Natural killer cell treated with Interleukin-12 subunit alpha and Interleukin-12 subunit beta and Interleukin-15 and Interleukin-18, amount 100 ng/mL, for 72 hours (primary cell): ENCODE results near the gene NR6A1. TPM values are rescaled to one million over a fixed set of nuclear protein-coding genes. Genes with fewer than 3 reads are reported as not detected.
"Not testable (repeated sequence)": the region's sequence is repeated elsewhere in the genome, so short reads cannot be mapped to it uniquely, and the experiment has no call there.

Experiments used
- ATAC-seq, 2 donors: fragments of 150-1000 bp; cut with Tn5 transposase in 1 of 2; sonication (Bioruptor Pico), chemical (Tn5 transposase) in 1 of 2; 2 replicates each; pipeline ENCODE4 v1.10.0; 2021
- DNase-seq: peaks from one replicate; pipeline ENCODE4 v3.0.0; 2022; ENCODE audit warnings: low spot score
- H3K27ac Mint-ChIP-seq, 2 donors: 1 replicate in 1 of 2; 2 replicates in 1 of 2; pipeline ENCODE4 v1.8.0; 2022; ENCODE audit warnings: mixed read lengths in 2 of 2, mild to moderate bottlenecking in 1 of 2, moderate library complexity in 1 of 2
- H3K27me3 Mint-ChIP-seq, 2 donors: 1 replicate in 1 of 2; 2 replicates in 1 of 2; pipeline ENCODE4 v1.8.0; 2022; ENCODE audit warnings: mixed read lengths in 2 of 2
- H3K36me3 Mint-ChIP-seq: one replicate; pipeline ENCODE4 v1.8.0; 2022; ENCODE audit warnings: mixed read lengths
- H3K4me1 Mint-ChIP-seq, 2 donors: 1 replicate in 1 of 2; 2 replicates in 1 of 2; pipeline ENCODE4 v1.8.0; 2022; ENCODE audit warnings: low read depth in 2 of 2, mixed read lengths in 2 of 2, mild to moderate bottlenecking in 1 of 2
- H3K4me3 Mint-ChIP-seq: one replicate; pipeline ENCODE4 v1.8.0; 2022; ENCODE audit warnings: mixed read lengths
- H3K9me3 Mint-ChIP-seq: 2 replicates; pipeline ENCODE4 v1.8.0; 2022; ENCODE audit warnings: mixed read lengths
- total RNA-seq, 2 donors: library from RNA; stranded (reverse); gene quantifications; one replicate each; pipeline ENCODE4 v1.2.3, GENCODE V29; 2022

Gene NR6A1
- total RNA-seq, 2 donors from 2014 or later = 2.0 to 3.8 TPM

DNA sequence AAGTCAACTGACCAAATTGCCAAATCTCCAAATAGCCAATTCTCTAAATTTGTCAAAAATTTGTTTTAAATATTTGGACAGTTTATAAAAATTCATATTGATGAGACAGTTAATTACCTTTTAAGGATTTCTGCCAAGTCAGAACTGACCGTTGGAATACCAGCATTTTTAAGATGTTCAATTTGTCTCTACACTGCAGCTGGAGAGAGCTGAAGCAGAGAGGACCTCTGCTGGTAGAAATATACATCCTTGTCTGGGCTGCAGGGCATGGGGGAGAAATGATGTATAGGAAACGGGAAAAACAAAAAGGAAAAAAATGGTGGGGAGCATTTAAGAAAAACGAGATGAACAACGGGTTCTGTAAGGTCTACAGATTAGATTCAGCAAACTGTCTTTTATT lies 16.8 kb downstream of the NR6A1 start:
- no peak for DNase-seq
- Mint-ChIP-seq H3K4me1 (no peaks in the 10 kb centered on the region), H3K9me3 (no peaks in the 10 kb centered on the region), H3K36me3 (no peaks in the 10 kb centered on the region), H3K27ac (no peak overlapping the region), H3K27me3 (peaks cover 38 to 72% of the 10 kb centered on the region in 2 donors), H3K4me3 (no peak overlapping the region)
- ATAC-seq = no peak

DNA sequence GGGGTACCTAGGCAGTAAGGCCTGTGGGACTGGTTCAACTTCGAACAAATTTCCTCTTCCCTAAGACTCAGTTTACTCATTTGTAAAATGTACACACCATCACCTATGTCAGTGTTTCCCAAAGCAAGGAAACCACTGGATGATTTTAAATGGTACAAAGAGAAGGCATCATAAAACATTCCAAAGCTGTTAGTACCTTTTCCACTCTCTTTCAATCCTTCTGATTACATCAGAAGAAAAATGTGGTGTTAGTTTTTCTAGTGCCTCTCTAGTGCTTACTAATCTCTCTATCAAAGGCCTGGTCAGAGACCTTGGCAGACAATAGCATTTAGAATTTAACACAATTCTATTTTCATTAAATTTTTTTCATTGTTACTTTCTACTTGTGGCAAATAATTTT lies 18.1 kb downstream of the NR6A1 start:
- H3K27me3 Mint-ChIP-seq = peaks cover 35 to 68% of the 10 kb centered on the region in 2 donors
- DNase-seq = no peak
- H3K27ac Mint-ChIP-seq = no peak overlapping the region
- no peaks in the 10 kb centered on the region for H3K36me3 Mint-ChIP-seq
- no peaks in the 10 kb centered on the region for H3K9me3 Mint-ChIP-seq
- ATAC-seq = no peak
- no peaks in the 10 kb centered on the region for H3K4me1 Mint-ChIP-seq
- no peak overlapping the region for H3K4me3 Mint-ChIP-seq

DNA sequence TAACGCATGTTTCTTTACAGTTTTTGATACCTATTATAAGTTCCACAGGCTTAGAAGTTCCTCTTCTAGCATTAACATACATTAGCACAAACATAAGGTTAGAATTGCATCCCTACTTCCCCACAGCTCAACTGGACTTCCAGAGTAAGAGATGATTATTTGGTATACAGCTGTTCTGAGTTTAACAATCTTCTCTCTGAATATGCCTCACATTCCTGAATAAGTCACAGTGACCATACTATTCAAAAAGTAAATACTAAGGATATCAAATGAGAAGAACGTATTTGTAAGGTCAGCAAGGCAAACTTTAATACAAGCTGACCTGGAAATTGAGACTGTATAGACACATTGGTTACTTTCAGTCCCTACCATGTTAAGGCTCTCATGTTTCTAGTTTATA lies 21.3 kb downstream of the NR6A1 start:
- no peaks in the 10 kb centered on the region for H3K9me3 Mint-ChIP-seq
- H3K27me3 Mint-ChIP-seq = peaks cover 19 to 46% of the 10 kb centered on the region in 2 donors
- ATAC-seq (no peak), DNase-seq (no peak)
- H3K4me1 Mint-ChIP-seq = no peaks in the 10 kb centered on the region
- H3K36me3 Mint-ChIP-seq = no peaks in the 10 kb centered on the region
- no peak overlapping the region for H3K27ac Mint-ChIP-seq
- H3K4me3 Mint-ChIP-seq = no peak overlapping the region

DNA sequence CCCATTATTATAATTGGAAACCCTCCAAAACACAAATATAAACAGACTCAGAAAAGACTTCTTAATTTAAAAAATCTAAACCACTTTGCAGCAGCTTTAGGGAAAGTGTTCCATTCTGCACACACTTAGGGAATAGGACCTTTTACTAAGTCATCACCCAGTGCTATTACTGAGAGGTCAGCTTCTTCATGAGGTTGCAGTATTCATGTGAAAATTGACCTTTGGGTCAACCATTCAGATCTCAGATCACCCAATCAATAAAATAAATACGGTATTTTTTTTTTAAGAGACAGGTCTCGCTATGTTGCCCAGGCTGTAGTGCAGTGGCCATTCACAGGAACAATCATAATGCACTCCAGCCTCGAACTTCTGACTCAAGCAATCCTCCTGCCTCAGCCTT lies 21.8 kb downstream of the NR6A1 start:
- Mint-ChIP-seq H3K36me3 (no peaks in the 10 kb centered on the region), H3K9me3 (no peaks in the 10 kb centered on the region), H3K27me3 (peaks cover 14 to 41% of the 10 kb centered on the region in 2 donors), H3K27ac (no peak overlapping the region), H3K4me3 (no peak overlapping the region), H3K4me1 (no peaks in the 10 kb centered on the region)
- DNase-seq (no peak), ATAC-seq (no peak)

DNA sequence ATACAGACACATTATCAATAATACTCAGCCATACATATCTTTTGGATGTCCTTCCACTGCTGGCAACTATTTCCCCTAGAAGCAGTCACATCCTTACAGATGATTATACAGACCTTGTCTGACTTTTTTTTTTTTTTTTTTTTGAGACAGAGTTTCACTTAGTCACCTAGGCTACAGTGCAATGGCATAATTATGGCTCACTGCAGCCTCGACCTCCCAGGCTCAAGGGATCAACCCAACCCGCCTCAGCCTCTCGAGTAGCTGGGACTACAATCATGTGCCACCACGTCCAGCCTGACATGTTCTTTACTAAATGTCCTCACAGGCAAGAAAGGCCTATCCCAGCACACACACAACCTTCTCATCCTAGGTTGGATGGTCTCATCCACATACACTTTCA lies 24.0 kb downstream of the NR6A1 start:
- no peaks in the 10 kb centered on the region for H3K4me1 Mint-ChIP-seq
- peaks cover 13 to 26% of the 10 kb centered on the region in 2 donors for H3K27me3 Mint-ChIP-seq
- DNase-seq (no peak), ATAC-seq (no peak)
- no peaks in the 10 kb centered on the region for H3K36me3 Mint-ChIP-seq
- H3K9me3 Mint-ChIP-seq = no peaks in the 10 kb centered on the region
- H3K27ac Mint-ChIP-seq = no peak overlapping the region
- H3K4me3 Mint-ChIP-seq = no peak overlapping the region

DNA sequence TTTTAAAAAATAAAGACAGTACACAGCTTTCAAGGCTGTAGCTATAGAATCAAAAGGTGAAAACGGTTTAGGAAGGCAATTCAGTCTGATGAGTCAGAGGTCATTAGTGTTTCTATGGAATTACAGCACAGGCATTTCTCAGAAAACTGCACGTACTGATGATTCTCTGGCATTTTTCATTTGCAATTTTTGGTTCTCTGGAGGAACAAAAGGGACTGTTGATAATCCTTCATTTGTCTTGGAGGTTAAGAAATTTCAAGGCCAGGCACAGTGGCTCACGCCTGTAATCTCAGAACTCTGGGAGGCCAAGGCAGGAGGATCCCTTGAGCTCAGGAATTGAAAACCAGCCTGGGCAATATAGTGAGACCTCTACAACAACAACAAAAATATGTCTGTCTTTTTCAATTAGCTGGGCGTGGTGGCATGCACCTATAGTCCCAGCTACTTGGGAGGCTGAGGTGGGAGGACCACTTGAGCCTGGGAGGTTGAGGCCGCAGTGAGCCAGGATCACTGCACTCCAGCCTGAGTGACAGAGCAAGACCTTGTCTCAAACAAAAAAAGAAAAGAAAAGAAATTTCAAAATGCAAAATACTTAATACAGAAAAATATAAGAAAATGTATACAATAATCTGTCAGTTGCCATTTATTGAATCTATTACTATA lies 27.3 kb downstream of the NR6A1 start:
- Mint-ChIP-seq H3K27ac (no peak overlapping the region), H3K4me3 (no peak overlapping the region)

DNA sequence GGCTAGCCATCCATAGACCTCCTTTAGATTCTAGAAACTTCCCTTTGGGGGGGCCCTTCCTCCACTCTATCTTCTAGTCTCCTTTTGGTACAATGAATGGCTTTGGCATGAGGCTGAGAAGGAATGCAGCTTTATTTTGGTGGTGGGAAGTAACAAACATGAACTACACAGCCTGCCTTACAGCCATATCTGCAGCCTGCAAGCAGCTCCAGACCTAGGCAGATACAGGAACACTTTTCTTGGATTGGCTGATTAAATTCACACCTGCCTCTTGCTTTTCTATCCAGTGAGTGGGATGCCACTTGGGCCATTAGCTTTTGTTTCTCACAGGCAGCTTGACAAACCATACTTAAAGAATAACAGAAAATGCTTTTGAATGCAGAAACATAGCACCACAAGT lies 28.2 kb downstream of the NR6A1 start:
- Mint-ChIP-seq H3K27ac (no peak overlapping the region), H3K4me1 (no peaks in the 10 kb centered on the region), H3K9me3 (no peaks in the 10 kb centered on the region), H3K27me3 (peaks cover 9 to 12% of the 10 kb centered on the region in 2 donors), H3K36me3 (no peaks in the 10 kb centered on the region), H3K4me3 (no peak overlapping the region)
- DNase-seq (no peak), ATAC-seq (no peak)

More for the DNA sequence above, 27.3 kb downstream of the NR6A1 start:
- H3K36me3 Mint-ChIP-seq = no peaks in the 10 kb centered on the region
- H3K9me3 Mint-ChIP-seq = no peaks in the 10 kb centered on the region
- no peak for DNase-seq
- no peaks in the 10 kb centered on the region for H3K4me1 Mint-ChIP-seq
- no peak for ATAC-seq
- peaks cover 11 to 12% of the 10 kb centered on the region in 2 donors for H3K27me3 Mint-ChIP-seq

DNA sequence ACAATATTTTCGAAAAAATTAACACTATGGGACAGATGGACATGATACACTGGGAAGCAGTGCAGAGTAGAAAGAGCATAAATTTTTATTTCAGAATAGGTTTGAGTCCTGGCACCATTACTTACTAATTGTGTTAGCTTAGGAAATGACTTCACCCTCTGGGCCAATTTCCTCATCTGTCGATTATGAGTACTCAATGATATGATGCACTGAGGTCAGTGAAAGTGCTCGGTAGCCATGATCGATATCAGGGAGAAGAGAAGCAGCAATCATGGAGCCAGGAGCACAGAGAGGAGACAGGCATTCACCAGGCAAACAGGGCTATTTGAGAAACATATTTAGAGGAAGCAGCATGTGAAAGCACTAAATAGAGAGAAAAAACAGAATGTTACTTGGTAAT lies 29.4 kb downstream of the NR6A1 start:
- ATAC-seq = no peak
- no peak for DNase-seq
- Mint-ChIP-seq H3K4me3 (no peak overlapping the region), H3K27ac (no peak overlapping the region), H3K36me3 (no peaks in the 10 kb centered on the region), H3K9me3 (no peaks in the 10 kb centered on the region), H3K4me1 (no peaks in the 10 kb centered on the region), H3K27me3 (peaks cover 0 to 5% of the 10 kb centered on the region in 2 donors)

DNA sequence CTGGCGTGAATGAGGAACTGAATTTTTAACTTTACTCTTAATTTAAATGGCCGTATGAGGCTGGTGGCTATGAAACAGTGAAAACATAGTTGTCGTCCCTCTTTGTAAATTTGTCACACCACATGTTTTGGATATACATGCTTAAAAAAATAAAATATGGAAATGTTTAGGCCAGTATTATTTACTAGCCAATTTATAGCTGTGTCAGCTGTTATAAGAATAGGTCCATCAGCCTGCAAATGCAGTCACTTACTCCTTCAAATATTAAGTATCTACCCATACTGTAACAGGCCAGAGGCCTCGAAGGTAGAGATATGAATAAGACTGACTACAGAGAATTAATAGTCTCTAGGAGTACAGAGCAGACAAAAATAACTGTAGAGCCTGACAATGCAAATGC lies 30.0 kb downstream of the NR6A1 start:
- DNase-seq = no peak
- H3K4me3 Mint-ChIP-seq = no peak overlapping the region
- no peak for ATAC-seq
- H3K36me3 Mint-ChIP-seq = no peaks in the 10 kb centered on the region
- H3K4me1 Mint-ChIP-seq = no peaks in the 10 kb centered on the region
- H3K27ac Mint-ChIP-seq = no peak overlapping the region
- no peaks in the 10 kb centered on the region for H3K9me3 Mint-ChIP-seq
- H3K27me3 Mint-ChIP-seq = peaks cover 0 to 5% of the 10 kb centered on the region in 2 donors

DNA sequence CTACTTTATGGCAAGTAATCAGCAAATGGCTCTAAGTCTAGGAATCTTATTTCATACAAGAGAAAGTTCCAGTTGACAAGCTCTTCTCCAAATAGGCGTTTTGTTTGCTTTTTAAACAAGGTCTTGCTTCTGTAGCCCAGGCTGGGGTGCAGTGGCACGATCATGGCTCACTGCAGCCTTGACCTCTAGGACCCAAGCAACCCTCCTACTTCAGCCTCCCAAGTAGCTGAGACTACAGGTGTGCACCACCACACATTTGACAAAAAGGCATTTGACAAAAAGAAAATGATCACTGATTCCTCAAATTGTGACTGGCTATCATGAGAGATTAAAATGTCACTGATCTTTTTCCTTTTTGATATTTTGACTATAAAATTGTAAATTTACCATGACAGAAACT lies 31.8 kb downstream of the NR6A1 start:
- no peak for DNase-seq
- peaks cover 0 to 9% of the 10 kb centered on the region in 2 donors for H3K27me3 Mint-ChIP-seq
- H3K36me3 Mint-ChIP-seq = no peaks in the 10 kb centered on the region
- no peaks in the 10 kb centered on the region for H3K9me3 Mint-ChIP-seq
- no peaks in the 10 kb centered on the region for H3K4me1 Mint-ChIP-seq
- H3K4me3 Mint-ChIP-seq = no peak overlapping the region
- H3K27ac Mint-ChIP-seq = no peak overlapping the region
- no peak for ATAC-seq

DNA sequence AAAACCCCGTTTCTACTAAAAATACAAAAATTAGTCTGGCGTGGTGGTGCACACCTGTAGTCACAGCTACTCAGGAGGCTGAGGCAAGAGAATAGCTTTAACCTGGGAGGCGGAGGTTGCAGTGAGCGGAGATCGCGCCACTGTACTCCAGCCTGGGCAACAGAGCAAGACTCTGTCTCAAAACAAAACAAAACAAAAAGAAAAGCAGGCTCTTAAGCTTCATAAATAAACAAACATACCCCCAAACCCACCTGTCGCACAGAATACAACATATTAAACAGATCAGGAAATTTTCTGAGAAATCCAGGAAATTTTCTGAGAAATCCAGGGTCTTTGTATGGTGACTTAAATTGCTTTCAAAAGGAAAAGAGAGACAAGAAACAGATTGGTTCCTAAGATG lies 33.0 kb downstream of the NR6A1 start:
- not testable (repeated sequence) for H3K9me3 Mint-ChIP-seq, H3K27me3 Mint-ChIP-seq, H3K36me3 Mint-ChIP-seq, ATAC-seq, H3K4me3 Mint-ChIP-seq, DNase-seq, H3K4me1 Mint-ChIP-seq, H3K27ac Mint-ChIP-seq

DNA sequence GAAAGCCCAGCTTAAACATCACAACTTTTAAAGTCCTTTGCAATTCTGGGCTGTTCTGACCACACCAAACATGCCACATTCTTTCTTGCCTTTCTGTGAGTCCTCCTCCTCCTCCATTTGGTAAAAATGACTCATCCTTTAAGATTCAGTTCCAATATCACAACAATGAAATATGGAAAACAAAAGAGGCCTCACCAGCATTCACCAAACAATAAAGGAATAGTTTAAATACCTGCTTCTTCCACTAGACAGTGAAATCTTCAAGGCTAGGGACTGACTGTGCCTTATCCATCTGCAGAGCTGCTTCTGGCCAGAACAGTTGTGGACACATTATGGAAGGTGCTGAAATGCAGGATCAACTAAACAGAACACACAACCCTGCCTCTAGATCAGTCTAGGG lies 36.0 kb downstream of the NR6A1 start:
- Mint-ChIP-seq H3K27me3 (peaks cover 0 to 6% of the 10 kb centered on the region in 2 donors), H3K36me3 (no peaks in the 10 kb centered on the region), H3K4me3 (no peak overlapping the region), H3K9me3 (no peaks in the 10 kb centered on the region), H3K27ac (no peak overlapping the region), H3K4me1 (no peaks in the 10 kb centered on the region)
- DNase-seq = no peak
- no peak for ATAC-seq

DNA sequence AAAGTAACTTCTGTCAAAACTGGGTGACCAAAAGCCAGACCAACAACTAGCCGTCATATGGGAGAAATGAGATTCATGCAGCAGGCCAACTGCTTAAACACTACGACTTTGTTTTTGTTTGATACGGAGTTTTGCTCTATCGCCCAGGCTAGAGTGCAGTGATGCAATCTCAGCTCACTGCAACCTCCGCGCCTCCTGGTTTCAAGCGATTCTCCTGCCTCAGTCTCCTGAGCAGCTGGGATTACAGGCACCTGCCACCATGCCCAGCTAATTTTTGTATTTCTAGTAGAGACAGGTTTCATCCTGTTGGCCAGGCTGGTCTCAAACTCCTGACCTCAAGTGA lies 36.4 kb downstream of the NR6A1 start:
- H3K4me1 Mint-ChIP-seq, H3K27ac Mint-ChIP-seq, DNase-seq, ATAC-seq, H3K9me3 Mint-ChIP-seq, H3K27me3 Mint-ChIP-seq, H3K4me3 Mint-ChIP-seq, H3K36me3 Mint-ChIP-seq: not testable (repeated sequence)

DNA sequence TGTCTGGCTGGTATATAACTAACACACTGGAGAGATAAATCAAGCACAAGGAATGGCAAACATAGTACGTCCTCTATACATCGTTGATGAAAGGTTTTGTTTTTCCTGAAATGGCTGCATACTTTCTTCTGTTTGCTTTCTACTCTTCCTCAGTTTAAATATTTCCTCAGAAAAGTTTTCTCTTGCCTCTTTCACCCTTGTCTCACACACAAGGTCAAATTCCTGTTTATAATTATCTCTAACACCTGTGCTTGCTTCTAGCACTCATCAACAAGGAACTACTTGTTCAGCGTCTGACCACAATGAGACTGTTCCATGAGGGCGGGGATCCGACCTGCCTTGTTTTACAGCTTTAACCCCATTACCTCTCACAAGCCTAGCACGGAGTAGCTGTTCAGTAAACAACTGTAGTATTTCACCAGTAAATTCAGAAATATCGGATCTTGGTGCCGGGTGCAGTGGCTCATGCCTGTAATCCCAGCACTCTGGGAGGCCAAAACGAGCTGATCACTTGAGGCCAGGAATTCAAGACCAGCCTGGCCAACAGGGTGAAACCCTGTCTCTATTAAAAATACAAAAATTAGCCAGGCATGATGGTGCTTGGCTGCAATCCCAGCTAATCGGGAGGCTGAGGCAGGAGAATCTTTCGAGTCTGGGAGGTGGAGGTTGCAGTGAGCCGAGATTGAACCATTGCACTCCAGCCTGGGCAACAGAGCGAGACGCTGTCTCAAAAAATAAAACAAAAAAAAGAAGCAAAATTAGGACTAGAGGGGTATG lies 37.0 kb downstream of the NR6A1 start:
- ATAC-seq (no peak), DNase-seq (no peak)
- Mint-ChIP-seq H3K27me3 (peaks cover 0 to 4% of the 10 kb centered on the region in 2 donors), H3K27ac (no peak overlapping the region), H3K36me3 (no peaks in the 10 kb centered on the region), H3K4me3 (no peak overlapping the region), H3K9me3 (no peaks in the 10 kb centered on the region), H3K4me1 (no peaks in the 10 kb centered on the region)
